ENCODE data around the gene PCDHGB6.
"Not testable (repeated sequence)": the region's sequence is repeated elsewhere in the genome, so short reads cannot be mapped to it uniquely, and the experiment has no call there.

Gene PCDHGB6

GRCh38 chr5:141389153-141390042 lies 18.4 kb upstream of the PCDHGB6 start:
- H3K4me3 ChIP-seq (ENCODE audit: low read depth, low read length): no peak overlapping the region
- no peak for DNase-seq (ENCODE audit: low read depth)
- TF ChIP-seq MAX (IDR thresholded peaks at IDR 0.05; ENCODE audit: low read depth, low read length): no peak
- TF ChIP-seq POLR2A (IDR thresholded peaks at IDR 0.05; ENCODE audit: extremely low read depth, insufficient read length): no peak
- TF ChIP-seq CTCF (IDR thresholded peaks at IDR 0.05; ENCODE audit: low read depth, low read length): no peak
- no peak for TF ChIP-seq MYC (IDR thresholded peaks at IDR 0.05; ENCODE audit: low read depth, low read length)

GRCh38 chr5:141392429-141393198 lies 15.2 kb upstream of the PCDHGB6 start, which contains the start of gene PCDHGA8:
TSS of gene PCDHGA8 (plus strand) at chr5:141392633. CDS start at chr5:141392814, 181 bp downstream.
- TF ChIP-seq MYC (IDR thresholded peaks at IDR 0.05; ENCODE audit: low read depth, low read length) (no peak), CTCF (IDR thresholded peaks at IDR 0.05; ENCODE audit: low read depth, low read length) (no peak), POLR2A (IDR thresholded peaks at IDR 0.05; ENCODE audit: extremely low read depth, insufficient read length) (no peak), MAX (IDR thresholded peaks at IDR 0.05; ENCODE audit: low read depth, low read length) (no peak)
- DNase-seq (ENCODE audit: low read depth): peak; percentile 29
- no peak within 1 kb of the TSS for H3K4me3 ChIP-seq (ENCODE audit: low read depth, low read length)

- H3K4me3 ChIP-seq (ENCODE audit: low read depth, low read length): no peak overlapping the region
- no peak for DNase-seq (ENCODE audit: low read depth)
- TF ChIP-seq CTCF (IDR thresholded peaks at IDR 0.05; ENCODE audit: low read depth, low read length) (no peak), MYC (IDR thresholded peaks at IDR 0.05; ENCODE audit: low read depth, low read length) (no peak), POLR2A (IDR thresholded peaks at IDR 0.05; ENCODE audit: extremely low read depth, insufficient read length) (no peak), MAX (IDR thresholded peaks at IDR 0.05; ENCODE audit: low read depth, low read length) (no peak)
Observed at GRCh38 chr5:141393267-141393666, 14.6 kb upstream of the PCDHGB6 start.

- not testable (repeated sequence) for DNase-seq (ENCODE audit: low read depth); H3K4me3 ChIP-seq (ENCODE audit: low read depth, low read length)
Observed at GRCh38 chr5:141394401-141395187, 13.2 kb upstream of the PCDHGB6 start.

GRCh38 chr5:141397756-141398551 lies 9.9 kb upstream of the PCDHGB6 start, which contains the start of gene PCDHGB5:
TSS of gene PCDHGB5 (plus strand) at chr5:141397947. CDS start at chr5:141398128, 181 bp downstream.
- peak within 1 kb of the TSS; percentile 57 for H3K4me3 ChIP-seq (ENCODE audit: low read depth, low read length)
- TF ChIP-seq CTCF (IDR thresholded peaks at IDR 0.05; ENCODE audit: low read depth, low read length): peak; percentile 58
- peak; percentile 63 for DNase-seq (ENCODE audit: low read depth)
